Liver (tissue), 9 donors: ENCODE data around the gene GLB1L2. TPM values are rescaled to one million over a fixed set of nuclear protein-coding genes. Genes with fewer than 3 reads are reported as not detected.

Experiments
- DNase-seq: peaks from one replicate; pipeline ENCODE4 v3.0.0-alpha.2; 2017; ENCODE audit warnings: low spot score
- H3K27ac ChIP-seq, 2 donors: one replicate each; pipeline ENCODE4 v1.7.0; 2013; ENCODE audit warnings: inconsistent platforms in 2 of 2, low read length in 2 of 2, control low read depth in 1 of 2, low read depth in 1 of 2, mild to moderate bottlenecking in 1 of 2
- H3K27me3 ChIP-seq, 4 donors: one replicate each; pipeline versions ENCODE4 v1.6.1 to v1.7.0; 2013; ENCODE audit warnings: low read length in 3 of 4, inconsistent platforms in 1 of 4, mild to moderate bottlenecking in 1 of 4, moderate library complexity in 1 of 4; ENCODE audit not compliant: control insufficient read depth in 4 of 4, insufficient read depth in 4 of 4
- H3K36me3 ChIP-seq, 4 donors: one replicate each; pipeline versions ENCODE4 v1.6.1 to v1.7.0; 2013; ENCODE audit warnings: low read length in 3 of 4, mild to moderate bottlenecking in 3 of 4, low read depth in 1 of 4, moderate library complexity in 1 of 4; ENCODE audit not compliant: control insufficient read depth in 4 of 4, insufficient read depth in 3 of 4
- H3K4me1 ChIP-seq, 4 donors: one replicate each; pipeline versions ENCODE4 v1.6.1 to v1.7.0; 2013; ENCODE audit warnings: low read length in 3 of 4, mild to moderate bottlenecking in 3 of 4, moderate library complexity in 1 of 4; ENCODE audit not compliant: control insufficient read depth in 4 of 4, insufficient read depth in 4 of 4
- H3K4me3 ChIP-seq, 3 donors: one replicate each; pipeline versions ENCODE4 v1.6.1 to v1.7.0; 2013; ENCODE audit warnings: low read length in 3 of 3, control low read depth in 1 of 3, low read depth in 1 of 3, mild to moderate bottlenecking in 1 of 3
- H3K9ac ChIP-seq, 2 donors: one replicate each; pipeline ENCODE4 v1.7.0; 2013; ENCODE audit warnings: low read length in 2 of 2, mild to moderate bottlenecking in 2 of 2, moderate library complexity in 2 of 2, control low read depth in 1 of 2, low read depth in 1 of 2
- H3K9me3 ChIP-seq, 4 donors: one replicate each; pipeline versions ENCODE4 v1.6.1 to v1.7.0; 2013; ENCODE audit warnings: low read length in 3 of 4; ENCODE audit not compliant: control insufficient read depth in 4 of 4
- ATF3 ChIP-seq: IDR thresholded peaks from 2 replicates; pipeline ENCODE4 v1.6.1; 2016; ENCODE audit warnings: antibody characterized with exemption
- EGR1 ChIP-seq, 2 donors: IDR thresholded peaks; 2 replicates each; pipeline ENCODE4 v1.6.1; 2016 to 2018; ENCODE audit warnings: antibody characterized with exemption in 2 of 2, low read depth in 2 of 2
- FOXA1 ChIP-seq: IDR thresholded peaks from 2 replicates; pipeline ENCODE4 v1.6.1; 2016; ENCODE audit warnings: antibody characterized with exemption
- FOXA2 ChIP-seq: IDR thresholded peaks from 2 replicates; pipeline ENCODE4 v1.6.1; 2016; ENCODE audit warnings: antibody characterized with exemption
- GABPA ChIP-seq, 2 donors: IDR thresholded peaks in 1 of 2; conservative IDR thresholded peaks in 1 of 2; 2 replicates each; pipeline ENCODE4 v1.6.1; 2016; ENCODE audit warnings: antibody characterized with exemption in 2 of 2, mild to moderate bottlenecking in 1 of 2, moderate library complexity in 1 of 2
- HNF4A ChIP-seq, 2 donors: conservative IDR thresholded peaks; 2 replicates each; pipeline ENCODE4 v1.6.1; 2016; ENCODE audit warnings: antibody characterized with exemption in 2 of 2, mild to moderate bottlenecking in 2 of 2
- HNF4G ChIP-seq: IDR thresholded peaks from 2 replicates; pipeline ENCODE4 v1.6.1; 2016; ENCODE audit warnings: antibody characterized with exemption
- JUND ChIP-seq, 2 donors: IDR thresholded peaks; 2 replicates each; pipeline ENCODE4 v1.6.1; 2016; ENCODE audit warnings: antibody characterized with exemption in 2 of 2
- NR2F2 ChIP-seq: IDR thresholded peaks from 2 replicates; pipeline ENCODE4 v1.6.1; 2016; ENCODE audit warnings: antibody characterized with exemption
- RAD21 ChIP-seq, 2 donors: IDR thresholded peaks; 2 replicates each; pipeline ENCODE4 v1.6.1; 2016; ENCODE audit warnings: antibody characterized with exemption in 2 of 2, mild to moderate bottlenecking in 2 of 2
- REST ChIP-seq: IDR thresholded peaks from 2 replicates; pipeline ENCODE4 v1.6.1; 2016; ENCODE audit warnings: antibody characterized with exemption, mild to moderate bottlenecking
- RXRA ChIP-seq, 2 donors: IDR thresholded peaks; 2 replicates each; pipeline ENCODE4 v1.6.1; 2017 to 2018; ENCODE audit warnings: antibody characterized with exemption in 2 of 2, mild to moderate bottlenecking in 1 of 2
- SP1 ChIP-seq: IDR thresholded peaks from 2 replicates; pipeline ENCODE4 v1.6.1; 2018; ENCODE audit warnings: antibody characterized with exemption, mild to moderate bottlenecking
- TAF1 ChIP-seq: conservative IDR thresholded peaks from 2 replicates; pipeline ENCODE4 v1.6.1; 2016; ENCODE audit warnings: antibody characterized with exemption, mild to moderate bottlenecking
- YY1 ChIP-seq: IDR thresholded peaks from 2 replicates; pipeline ENCODE4 v1.6.1; 2016; ENCODE audit warnings: antibody characterized with exemption, mild to moderate bottlenecking
- WGBS: extraction: QIAGEN DNeasy Blood & Tissue Kit; methylation state at CpG from one replicate; pipeline ENCODE4 v1.1.7; 2013; 5-methylcytosine and 5-hydroxymethylcytosine counted together
- polyA plus RNA-seq, 2 donors: library from polyadenylated mRNA; stranded (reverse) in 1 of 2; unstranded in 1 of 2; fragments of 200-250 nt in 1 of 2; fragments of >200 nt in 1 of 2; fragmentation: Nextera tagmentation in 1 of 2; extraction: Ambion mirVana in 1 of 2; gene quantifications; one replicate each; pipeline versions ENCODE4 v1.2.1 to v1.2.3, GENCODE V29; 2013 to 2015
- total RNA-seq, 2 donors: library from RNA; depleted of rRNA; stranded (reverse); fragments of >200 nt; gene quantifications; one replicate each; pipeline ENCODE4 v1.2.3, GENCODE V29; 2014
- TF ChIP-seq, protein P1 (sequence below): fragments of 150-350 bp; IDR thresholded peaks from 2 replicates; pipeline ENCODE4 v1.5.1; 2017; ENCODE audit warnings: improper control_type of control experiment, low read depth, low read length; ENCODE audit not compliant: missing input control
- TF ChIP-seq, protein P2 (sequence below): IDR thresholded peaks from 2 replicates; pipeline ENCODE4 v1.6.1; 2016; ENCODE audit warnings: antibody characterized with exemption
- TF ChIP-seq, protein P3 (sequence below): IDR thresholded peaks from 2 replicates; pipeline ENCODE4 v1.6.1; 2016; ENCODE audit warnings: antibody characterized with exemption
- donor health status: healthy.
- donor health status: healthy.
- donor health status: healthy.
- donor health status: healthy.
- donor health status: healthy.

The GLB1L2 gene
- total and polyA plus RNA-seq, 4 donors: 0.23 to 0.50 (median 0.42) TPM

- TF ChIP-seq, protein P1, sequence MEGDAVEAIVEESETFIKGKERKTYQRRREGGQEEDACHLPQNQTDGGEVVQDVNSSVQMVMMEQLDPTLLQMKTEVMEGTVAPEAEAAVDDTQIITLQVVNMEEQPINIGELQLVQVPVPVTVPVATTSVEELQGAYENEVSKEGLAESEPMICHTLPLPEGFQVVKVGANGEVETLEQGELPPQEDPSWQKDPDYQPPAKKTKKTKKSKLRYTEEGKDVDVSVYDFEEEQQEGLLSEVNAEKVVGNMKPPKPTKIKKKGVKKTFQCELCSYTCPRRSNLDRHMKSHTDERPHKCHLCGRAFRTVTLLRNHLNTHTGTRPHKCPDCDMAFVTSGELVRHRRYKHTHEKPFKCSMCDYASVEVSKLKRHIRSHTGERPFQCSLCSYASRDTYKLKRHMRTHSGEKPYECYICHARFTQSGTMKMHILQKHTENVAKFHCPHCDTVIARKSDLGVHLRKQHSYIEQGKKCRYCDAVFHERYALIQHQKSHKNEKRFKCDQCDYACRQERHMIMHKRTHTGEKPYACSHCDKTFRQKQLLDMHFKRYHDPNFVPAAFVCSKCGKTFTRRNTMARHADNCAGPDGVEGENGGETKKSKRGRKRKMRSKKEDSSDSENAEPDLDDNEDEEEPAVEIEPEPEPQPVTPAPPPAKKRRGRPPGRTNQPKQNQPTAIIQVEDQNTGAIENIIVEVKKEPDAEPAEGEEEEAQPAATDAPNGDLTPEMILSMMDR: no peak
- TF ChIP-seq RAD21 (IDR thresholded peaks at IDR 0.05) (no peak), HNF4A (conservative IDR thresholded peaks at IDR 0.05) (no peak), FOXA2 (no peak), ATF3 (no peak), HNF4G (no peak), RXRA (IDR thresholded peaks at IDR 0.05) (no peak)
Observed at GRCh38 chr11:134395002-134395401, 63.2 kb downstream of the GLB1L2 start (continued).

DNA sequence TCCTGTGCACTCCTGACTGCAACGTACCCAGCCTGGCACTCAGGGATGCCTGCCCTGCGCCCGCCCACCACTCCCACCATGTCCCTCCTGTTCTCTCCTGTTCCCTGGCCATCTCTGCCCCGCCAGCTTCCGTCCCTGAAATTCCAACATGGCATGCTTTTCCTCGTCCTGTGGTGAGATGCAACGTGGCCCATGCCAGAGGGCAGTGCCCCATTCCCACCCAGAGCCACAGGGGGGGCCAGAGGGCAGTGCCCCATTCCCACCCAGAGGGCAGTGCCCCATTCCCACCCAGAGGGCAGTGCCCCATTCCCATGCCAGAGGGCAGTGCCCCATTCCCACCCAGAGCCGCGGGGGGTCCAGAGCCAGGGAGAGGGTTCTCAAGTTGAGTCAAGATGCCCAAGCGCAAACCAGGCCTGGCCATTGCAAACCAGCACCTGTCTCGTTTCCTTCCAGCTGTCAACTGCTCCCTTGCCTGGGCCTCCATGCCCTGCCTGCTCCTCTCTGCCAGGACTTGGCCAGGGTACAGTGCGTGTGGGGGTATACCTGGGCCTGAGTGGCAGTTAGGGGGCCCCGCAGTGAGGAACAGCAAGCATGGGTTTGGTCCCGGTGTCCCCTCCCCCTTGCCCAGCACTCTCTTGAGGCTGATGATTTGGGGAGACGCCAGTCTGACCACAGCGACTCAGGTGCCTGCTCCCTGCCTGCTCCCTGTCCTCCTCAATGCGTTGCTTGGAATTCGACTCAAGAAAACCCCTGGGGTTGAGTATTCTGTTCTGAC, 65.7 kb downstream of the GLB1L2 start:
- no peaks in the 10 kb centered on the region for H3K9me3 ChIP-seq
- no peak overlapping the region for H3K4me3 ChIP-seq
- no peak overlapping the region for H3K27ac ChIP-seq
- peaks cover 0 to 6% (median 0%) of the 10 kb centered on the region in 4 donors for H3K36me3 ChIP-seq
- no peak for DNase-seq
- WGBS: 88% methylated on average over 18 of the region's 18 CpGs
- TF ChIP-seq EGR1 (IDR thresholded peaks at IDR 0.05; ENCODE audit: low read depth in 2 of 2) (no peak), RAD21 (IDR thresholded peaks at IDR 0.05) (no peak), HNF4G (no peak), JUND (IDR thresholded peaks at IDR 0.05) (no peak), SP1 (no peak), RXRA (IDR thresholded peaks at IDR 0.05) (no peak), ATF3 (no peak)
- TF ChIP-seq, protein P2, sequence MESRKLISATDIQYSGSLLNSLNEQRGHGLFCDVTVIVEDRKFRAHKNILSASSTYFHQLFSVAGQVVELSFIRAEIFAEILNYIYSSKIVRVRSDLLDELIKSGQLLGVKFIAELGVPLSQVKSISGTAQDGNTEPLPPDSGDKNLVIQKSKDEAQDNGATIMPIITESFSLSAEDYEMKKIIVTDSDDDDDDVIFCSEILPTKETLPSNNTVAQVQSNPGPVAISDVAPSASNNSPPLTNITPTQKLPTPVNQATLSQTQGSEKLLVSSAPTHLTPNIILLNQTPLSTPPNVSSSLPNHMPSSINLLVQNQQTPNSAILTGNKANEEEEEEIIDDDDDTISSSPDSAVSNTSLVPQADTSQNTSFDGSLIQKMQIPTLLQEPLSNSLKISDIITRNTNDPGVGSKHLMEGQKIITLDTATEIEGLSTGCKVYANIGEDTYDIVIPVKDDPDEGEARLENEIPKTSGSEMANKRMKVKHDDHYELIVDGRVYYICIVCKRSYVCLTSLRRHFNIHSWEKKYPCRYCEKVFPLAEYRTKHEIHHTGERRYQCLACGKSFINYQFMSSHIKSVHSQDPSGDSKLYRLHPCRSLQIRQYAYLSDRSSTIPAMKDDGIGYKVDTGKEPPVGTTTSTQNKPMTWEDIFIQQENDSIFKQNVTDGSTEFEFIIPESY: no peak
- H3K27me3 ChIP-seq: no peaks in the 10 kb centered on the region
- H3K9ac ChIP-seq: no peak overlapping the region
- peaks cover 8 to 28% (median 19%) of the 10 kb centered on the region in 4 donors for H3K4me1 ChIP-seq

- no peak for DNase-seq
- 37% methylated on average over 11 of the region's 11 CpGs for WGBS
- no peak overlapping the region for H3K27ac ChIP-seq
- peak; percentile 100 for TF ChIP-seq FOXA1
- no peak for TF ChIP-seq HNF4G
- peak; percentile 25 to 97 for TF ChIP-seq RXRA (IDR thresholded peaks at IDR 0.05)
- TF ChIP-seq HNF4A (conservative IDR thresholded peaks at IDR 0.05): peak; percentile 65 to 97
- peak in 1 of 2 donors; percentile 87 for TF ChIP-seq EGR1 (IDR thresholded peaks at IDR 0.05; ENCODE audit: low read depth in 2 of 2)
- TF ChIP-seq JUND (IDR thresholded peaks at IDR 0.05): peak in 1 of 2 donors; percentile 80
- TF ChIP-seq, protein P2: peak; percentile 95
- TF ChIP-seq FOXA2: peak; percentile 100
- peak; percentile 95 for TF ChIP-seq YY1
- TF ChIP-seq REST: peak; percentile 85
- TF ChIP-seq, protein P3, sequence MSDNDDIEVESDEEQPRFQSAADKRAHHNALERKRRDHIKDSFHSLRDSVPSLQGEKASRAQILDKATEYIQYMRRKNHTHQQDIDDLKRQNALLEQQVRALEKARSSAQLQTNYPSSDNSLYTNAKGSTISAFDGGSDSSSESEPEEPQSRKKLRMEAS: peak; percentile 99
- no peak for TF ChIP-seq TAF1
- TF ChIP-seq ATF3: no peak
- no peak for TF ChIP-seq SP1
- peak in 1 of 2 donors; percentile 27 for TF ChIP-seq GABPA (IDR thresholded peaks at IDR 0.05 in 1 of 2, conservative IDR thresholded peaks at IDR 0.05 in 1 of 2)
- no peak for TF ChIP-seq NR2F2
- TF ChIP-seq RAD21 (IDR thresholded peaks at IDR 0.05): peak; percentile 18 to 62
Observed at GRCh38 chr11:134398079-134398444, 66.3 kb downstream of the GLB1L2 start.

More at GRCh38 chr11:134398079-134398444, 66.3 kb downstream of the GLB1L2 start:
- H3K36me3 ChIP-seq: peaks cover 0 to under 1% (median 0%) of the 10 kb centered on the region in 4 donors
- no peak overlapping the region for H3K4me3 ChIP-seq
- peaks cover 8 to 28% (median 19%) of the 10 kb centered on the region in 4 donors for H3K4me1 ChIP-seq
- H3K27me3 ChIP-seq: no peaks in the 10 kb centered on the region
- no peak overlapping the region for H3K9ac ChIP-seq
- no peaks in the 10 kb centered on the region for H3K9me3 ChIP-seq
